ENCODE data around the gene HOXD1. TPM values are rescaled to one million over a fixed set of nuclear protein-coding genes. Genes with fewer than 3 reads are reported as not detected.

Gene HOXD1
- total RNA-seq, 4 donors from 2014 or later: 0.11 to 0.40 TPM; not detected in 2

DNA sequence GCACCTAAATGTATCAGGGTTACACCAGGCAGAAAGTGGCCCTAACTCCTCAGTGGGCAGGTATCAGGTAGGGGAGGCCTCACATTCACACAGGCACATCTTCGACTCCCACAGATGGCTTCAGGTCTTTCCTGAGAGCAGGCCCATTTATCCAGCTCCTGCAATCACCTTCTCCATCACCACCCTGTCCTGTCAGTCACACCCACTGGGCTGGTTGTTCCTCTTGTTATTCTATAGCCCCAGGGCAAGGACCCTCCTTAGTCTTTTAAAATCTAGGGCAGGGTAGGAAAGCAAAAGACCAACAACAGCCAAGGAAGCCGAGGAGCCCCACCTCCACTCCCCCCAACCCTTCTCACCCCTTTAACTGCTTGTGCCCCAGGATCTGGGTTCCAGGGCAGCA, 46.2 kb upstream of the HOXD1 start:
- Histone ChIP-seq H3K4me1 (peaks cover 0 to 14% of the 10 kb centered on the region in 2 donors), H3K36me3 (no peaks in the 10 kb centered on the region), H3K9me3 (no peaks in the 10 kb centered on the region), H3K27ac (no peak overlapping the region), H3K4me3 (replicated peaks in 1 of 3) (no peak overlapping the region), H3K27me3 (peaks cover 42% of the 10 kb centered on the region)
- TF ChIP-seq POLR2A (IDR thresholded peaks at IDR 0.05): no peak
- TF ChIP-seq, protein P1, sequence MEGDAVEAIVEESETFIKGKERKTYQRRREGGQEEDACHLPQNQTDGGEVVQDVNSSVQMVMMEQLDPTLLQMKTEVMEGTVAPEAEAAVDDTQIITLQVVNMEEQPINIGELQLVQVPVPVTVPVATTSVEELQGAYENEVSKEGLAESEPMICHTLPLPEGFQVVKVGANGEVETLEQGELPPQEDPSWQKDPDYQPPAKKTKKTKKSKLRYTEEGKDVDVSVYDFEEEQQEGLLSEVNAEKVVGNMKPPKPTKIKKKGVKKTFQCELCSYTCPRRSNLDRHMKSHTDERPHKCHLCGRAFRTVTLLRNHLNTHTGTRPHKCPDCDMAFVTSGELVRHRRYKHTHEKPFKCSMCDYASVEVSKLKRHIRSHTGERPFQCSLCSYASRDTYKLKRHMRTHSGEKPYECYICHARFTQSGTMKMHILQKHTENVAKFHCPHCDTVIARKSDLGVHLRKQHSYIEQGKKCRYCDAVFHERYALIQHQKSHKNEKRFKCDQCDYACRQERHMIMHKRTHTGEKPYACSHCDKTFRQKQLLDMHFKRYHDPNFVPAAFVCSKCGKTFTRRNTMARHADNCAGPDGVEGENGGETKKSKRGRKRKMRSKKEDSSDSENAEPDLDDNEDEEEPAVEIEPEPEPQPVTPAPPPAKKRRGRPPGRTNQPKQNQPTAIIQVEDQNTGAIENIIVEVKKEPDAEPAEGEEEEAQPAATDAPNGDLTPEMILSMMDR (IDR thresholded peaks at IDR 0.05): no peak
- intact Hi-C loops (cut with DNase I): loop anchor here (5.0 kb wide), 1 partner anchor 410 kb away; no protein-coding TSS in a partner anchor
- WGBS, 2 donors: 91 to 93% methylated on average over 2 of the region's 2 CpGs
- DNase-seq: no peak

DNA sequence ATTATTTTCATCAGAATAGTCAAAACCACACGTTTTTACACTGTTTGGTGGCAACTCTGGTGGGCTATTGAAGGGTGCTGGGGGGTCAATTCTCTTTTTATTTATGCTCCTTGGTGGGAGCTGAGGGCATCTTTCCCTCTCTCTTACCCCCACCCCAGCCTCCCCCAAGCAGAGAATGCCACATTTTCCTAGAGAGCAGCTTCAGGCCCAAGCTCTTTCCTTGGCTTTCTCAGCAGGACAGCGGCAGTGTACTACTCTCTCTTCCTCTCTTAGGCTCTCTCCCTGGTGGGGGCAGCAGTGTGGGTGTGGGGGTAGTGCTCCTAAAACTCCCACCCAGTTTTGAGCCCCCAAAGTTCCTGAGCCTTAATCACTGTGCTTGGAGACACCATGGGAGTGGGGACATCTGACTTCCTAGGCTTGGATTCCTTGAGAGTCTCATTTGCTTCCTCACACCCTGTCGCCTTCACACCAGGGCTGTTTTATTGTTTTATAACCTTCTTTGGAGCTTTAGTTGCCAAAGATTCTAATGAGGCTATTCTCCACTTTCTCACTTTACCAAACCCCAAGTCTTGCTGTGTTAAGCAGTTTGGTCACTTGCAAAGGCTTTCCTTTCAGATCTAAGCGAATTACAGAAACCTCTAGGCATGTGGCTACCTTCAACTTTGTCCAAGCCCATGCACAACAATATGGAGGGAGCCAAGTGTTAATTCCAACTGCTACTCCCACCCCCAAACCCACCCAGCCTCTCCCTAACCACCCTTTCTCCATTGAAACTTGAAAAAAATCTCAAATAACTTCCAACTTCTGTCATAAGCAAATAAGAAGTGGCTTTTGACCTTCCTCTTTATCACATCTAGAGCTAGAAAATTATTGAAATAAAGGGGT, 43.1 kb upstream of the HOXD1 start:
- no peak for TF ChIP-seq POLR2A (IDR thresholded peaks at IDR 0.05)
- TF ChIP-seq, protein P1 (IDR thresholded peaks at IDR 0.05): no peak
- H3K9me3 ChIP-seq: no peaks in the 10 kb centered on the region
- no peak overlapping the region for H3K4me3 ChIP-seq (replicated peaks in 1 of 3)
- intact Hi-C loops (cut with DNase I): no loop called here
- peaks cover 40% of the 10 kb centered on the region for H3K27me3 ChIP-seq
- WGBS, 2 donors: 42 to 51% methylated on average over 4 of the region's 4 CpGs
- H3K27ac ChIP-seq: no peak overlapping the region
- H3K4me1 ChIP-seq: peaks cover 0 to 7% of the 10 kb centered on the region in 2 donors
- no peaks in the 10 kb centered on the region for H3K36me3 ChIP-seq
- DNase-seq: no peak

DNA sequence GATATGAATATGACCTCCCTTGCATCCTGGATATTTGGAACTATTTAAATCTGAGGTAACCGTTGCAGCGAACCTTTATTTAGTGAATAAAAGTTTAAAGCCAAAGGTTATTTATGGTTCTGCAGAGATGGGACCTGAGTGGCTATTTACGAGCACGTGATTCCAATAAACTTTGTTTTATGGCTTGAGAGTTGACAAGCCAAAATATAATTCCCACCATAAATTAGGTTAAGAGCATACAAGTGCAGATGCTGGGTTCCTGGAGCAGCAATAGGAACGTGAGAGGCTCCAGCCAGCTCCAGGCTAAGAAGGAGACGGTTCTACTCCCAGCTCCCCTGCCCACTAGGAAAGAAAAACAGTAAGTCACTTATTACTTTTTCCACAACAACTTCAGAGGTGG, 42.4 kb upstream of the HOXD1 start:
- DNase-seq: no peak
- no peaks in the 10 kb centered on the region for H3K36me3 ChIP-seq
- no peak overlapping the region for H3K27ac ChIP-seq
- TF ChIP-seq POLR2A (IDR thresholded peaks at IDR 0.05): no peak
- TF ChIP-seq, protein P1 (IDR thresholded peaks at IDR 0.05): no peak
- H3K9me3 ChIP-seq: no peaks in the 10 kb centered on the region
- WGBS, 2 donors: 34 to 43% methylated on average over 6 of the region's 6 CpGs
- peaks cover 43% of the 10 kb centered on the region for H3K27me3 ChIP-seq
- intact Hi-C loops (cut with DNase I): no loop called here
- no peak overlapping the region for H3K4me3 ChIP-seq (replicated peaks in 1 of 3)
- no peaks in the 10 kb centered on the region for H3K4me1 ChIP-seq

DNA sequence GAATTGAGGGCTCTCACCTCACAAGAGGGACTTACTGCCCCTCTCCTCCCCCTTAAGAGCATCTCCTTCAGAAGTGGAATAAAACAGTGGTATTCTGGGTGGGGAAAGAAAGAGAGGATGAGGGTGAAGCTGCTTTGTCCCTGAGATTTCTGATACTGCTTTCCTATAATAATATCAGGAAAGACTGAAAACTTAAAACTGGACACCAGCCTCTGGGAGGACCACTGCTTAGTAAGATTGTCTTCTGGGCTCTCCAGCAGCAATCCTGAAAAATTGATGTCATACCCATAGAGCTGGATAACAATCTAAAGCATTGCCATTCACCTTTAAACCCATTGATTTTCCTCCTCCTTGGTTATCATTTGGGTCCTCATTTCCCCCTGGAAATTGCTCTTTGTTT, 41.8 kb upstream of the HOXD1 start:
- Histone ChIP-seq H3K27ac (no peak overlapping the region), H3K9me3 (no peaks in the 10 kb centered on the region)
- intact Hi-C loops (cut with DNase I): no loop called here

More for the DNA sequence above, 41.8 kb upstream of the HOXD1 start:
- H3K36me3 ChIP-seq: no peaks in the 10 kb centered on the region
- peaks cover 0 to 3% of the 10 kb centered on the region in 2 donors for H3K4me1 ChIP-seq
- no peak overlapping the region for H3K4me3 ChIP-seq (replicated peaks in 1 of 3)
- TF ChIP-seq, protein P1 (IDR thresholded peaks at IDR 0.05): no peak
- no peak for TF ChIP-seq POLR2A (IDR thresholded peaks at IDR 0.05)
- DNase-seq: no peak
- H3K27me3 ChIP-seq: peaks cover 43% of the 10 kb centered on the region

All from thyroid gland (tissue), 4 donors.